Thyroid gland (tissue), 4 donors: ENCODE data around the gene KRTAP10-1. TPM values are rescaled to one million over a fixed set of nuclear protein-coding genes. Genes with fewer than 3 reads are reported as not detected.

Experiments used
- DNase-seq, 2 donors: peaks; one replicate each; pipeline ENCODE4 v3.0.0-alpha.2; 2019
- H3K27ac ChIP-seq, 3 donors: fragments of 200-600 bp; sonication (generic); 1 replicate in 2 of 3; 2 replicates in 1 of 3; pipeline ENCODE4 v1.5.1; 2016 to 2019; ENCODE audit warnings: mild to moderate bottlenecking in 1 of 3, moderate library complexity in 1 of 3
- H3K27me3 ChIP-seq: fragments of 200-600 bp; sonication (generic); one replicate; pipeline ENCODE4 v1.5.1; 2019
- H3K36me3 ChIP-seq, 2 donors: fragments of 200-600 bp; sonication (generic); one replicate each; pipeline ENCODE4 v1.5.1; 2016 to 2019
- H3K4me1 ChIP-seq, 2 donors: fragments of 200-600 bp; sonication (generic); one replicate each; pipeline ENCODE4 v1.5.1; 2017 to 2019
- H3K4me3 ChIP-seq, 3 donors: fragments of 200-600 bp; sonication (generic); replicated peaks in 1 of 3; 1 replicate in 2 of 3; 2 replicates in 1 of 3; pipeline ENCODE4 v1.5.1; 2016; ENCODE audit warnings: mild to moderate bottlenecking in 1 of 3
- H3K9me3 ChIP-seq: fragments of 200-600 bp; sonication (generic); one replicate; pipeline ENCODE4 v1.5.1; 2017
- POLR2A ChIP-seq, 2 donors: fragments of 450-650 bp; IDR thresholded peaks; one replicate each; pipeline ENCODE4 v1.6.1; 2017; ENCODE audit warnings: antibody characterized with exemption in 2 of 2, mild to moderate bottlenecking in 2 of 2, moderate library complexity in 1 of 2
- WGBS, 2 donors: methylation state at CpG; one replicate each; pipeline ENCODE4 v1.1.5; 2017; 5-methylcytosine and 5-hydroxymethylcytosine counted together
- intact Hi-C: fragments of 100-400 bp; cut with DNase I; formaldehyde crosslinking; loops from one replicate; pipeline ENCODE4 v1.15.1; 2023
- total RNA-seq, 4 donors: library from RNA; depleted of rRNA; stranded (reverse); fragments of >200 nt; gene quantifications; one replicate each; pipeline ENCODE4 v1.2.3, GENCODE V29; 2016
- TF ChIP-seq, protein P1 (sequence below), 6 experiments: fragments of 200-600 bp in 3 of 6; fragments of 450-650 bp in 3 of 6; sonication (generic) in 3 of 6; IDR thresholded peaks; one replicate each; pipeline ENCODE4 v1.5.1; 2016 to 2019; ENCODE audit warnings: antibody characterized with exemption in 6 of 6, mild to moderate bottlenecking in 2 of 6, inconsistent platforms in 1 of 6, moderate library complexity in 1 of 6

The KRTAP10-1 gene
- total RNA-seq, 4 donors from 2014 or later: not detected

DNA sequence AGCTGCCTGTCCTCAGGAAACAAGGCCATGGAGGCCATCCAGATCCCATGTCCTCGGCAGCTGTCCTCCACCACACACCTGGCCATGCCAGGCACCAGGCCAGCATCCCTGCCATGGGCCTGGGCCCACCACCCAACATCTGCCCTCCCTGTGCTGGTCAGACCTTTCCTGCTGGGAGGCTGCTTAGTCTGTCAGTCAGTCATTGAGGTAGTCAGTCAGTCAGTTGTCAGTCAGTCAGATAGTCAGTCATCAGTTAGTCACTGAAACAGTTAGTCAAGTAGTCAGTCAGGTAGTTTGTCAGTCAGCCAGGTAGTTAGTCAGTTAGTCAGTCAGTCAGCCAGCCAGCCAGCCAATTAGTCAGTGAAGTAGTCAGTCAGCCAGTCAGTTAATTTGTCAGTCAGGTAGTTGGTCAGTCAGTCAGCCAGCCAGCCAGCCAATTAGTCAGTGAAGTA is 17.2 kb downstream of the KRTAP10-1 start:
- WGBS, 2 donors: 86% methylated on average over 1 of the region's 1 CpG; no CpG with 5 or more reads in 1 of the 2 donors
- Histone ChIP-seq H3K4me1 (no peaks in the 10 kb centered on the region), H3K9me3 (no peaks in the 10 kb centered on the region), H3K27me3 (no peaks in the 10 kb centered on the region), H3K27ac (no peak overlapping the region), H3K4me3 (no peak overlapping the region), H3K36me3 (no peaks in the 10 kb centered on the region)
- intact Hi-C loops: no loop called here
- TF ChIP-seq POLR2A (IDR thresholded peaks at IDR 0.05): no peak
- TF ChIP-seq, protein P1, sequence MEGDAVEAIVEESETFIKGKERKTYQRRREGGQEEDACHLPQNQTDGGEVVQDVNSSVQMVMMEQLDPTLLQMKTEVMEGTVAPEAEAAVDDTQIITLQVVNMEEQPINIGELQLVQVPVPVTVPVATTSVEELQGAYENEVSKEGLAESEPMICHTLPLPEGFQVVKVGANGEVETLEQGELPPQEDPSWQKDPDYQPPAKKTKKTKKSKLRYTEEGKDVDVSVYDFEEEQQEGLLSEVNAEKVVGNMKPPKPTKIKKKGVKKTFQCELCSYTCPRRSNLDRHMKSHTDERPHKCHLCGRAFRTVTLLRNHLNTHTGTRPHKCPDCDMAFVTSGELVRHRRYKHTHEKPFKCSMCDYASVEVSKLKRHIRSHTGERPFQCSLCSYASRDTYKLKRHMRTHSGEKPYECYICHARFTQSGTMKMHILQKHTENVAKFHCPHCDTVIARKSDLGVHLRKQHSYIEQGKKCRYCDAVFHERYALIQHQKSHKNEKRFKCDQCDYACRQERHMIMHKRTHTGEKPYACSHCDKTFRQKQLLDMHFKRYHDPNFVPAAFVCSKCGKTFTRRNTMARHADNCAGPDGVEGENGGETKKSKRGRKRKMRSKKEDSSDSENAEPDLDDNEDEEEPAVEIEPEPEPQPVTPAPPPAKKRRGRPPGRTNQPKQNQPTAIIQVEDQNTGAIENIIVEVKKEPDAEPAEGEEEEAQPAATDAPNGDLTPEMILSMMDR (IDR thresholded peaks at IDR 0.05): no peak
- no peak for DNase-seq

DNA sequence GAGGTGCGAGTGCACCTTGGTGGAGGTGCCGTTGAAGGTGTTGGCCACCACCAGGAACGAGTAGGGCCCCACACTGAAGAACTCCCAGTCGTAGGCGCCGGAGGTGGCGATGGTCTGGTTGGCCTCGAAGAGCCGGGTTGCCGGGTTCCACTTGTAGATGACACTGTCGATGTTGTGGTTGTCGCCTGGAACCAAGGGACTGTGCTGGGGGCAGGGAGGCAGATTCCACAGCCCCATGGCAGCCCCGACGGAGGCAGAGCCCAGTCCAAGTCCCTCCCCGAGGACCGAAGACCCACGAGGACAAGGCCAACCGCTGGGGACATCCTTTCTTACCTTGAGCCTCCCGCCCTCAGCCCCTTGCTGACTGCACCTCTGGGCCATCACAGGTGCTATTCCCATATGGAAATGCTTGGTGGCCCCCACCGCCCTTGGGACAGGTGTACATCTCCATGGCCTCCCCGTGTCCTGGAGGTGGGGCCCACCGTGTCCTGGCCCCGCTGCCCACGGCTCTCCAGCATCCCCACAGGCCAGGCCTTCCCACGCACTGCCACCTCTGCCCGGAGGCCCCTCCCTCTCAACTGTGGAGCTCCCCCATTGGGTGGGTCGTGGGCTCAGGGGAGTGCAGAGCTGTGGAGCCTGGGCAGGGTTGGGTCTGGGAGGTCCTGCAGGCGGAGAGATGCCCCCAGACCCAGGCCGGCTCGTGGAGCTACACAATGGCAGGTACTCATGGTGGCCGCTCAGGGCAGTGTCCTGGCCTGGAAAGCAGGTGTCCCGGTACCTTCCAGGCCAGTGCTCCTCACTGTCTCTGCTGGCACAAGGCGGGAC is 17.9 kb downstream of the KRTAP10-1 start:
- H3K4me3 ChIP-seq: no peak overlapping the region
- TF ChIP-seq POLR2A (IDR thresholded peaks at IDR 0.05): no peak
- TF ChIP-seq, protein P1 (IDR thresholded peaks at IDR 0.05): no peak
- H3K27ac ChIP-seq: no peak overlapping the region
- H3K4me1 ChIP-seq: no peaks in the 10 kb centered on the region
- DNase-seq: no peak
- intact Hi-C loops: no loop called here
- WGBS, 2 donors: 90 to 93% methylated on average over 19 to 31 of the region's 33 CpGs
- H3K36me3 ChIP-seq: no peaks in the 10 kb centered on the region
- H3K27me3 ChIP-seq: no peaks in the 10 kb centered on the region
- no peaks in the 10 kb centered on the region for H3K9me3 ChIP-seq

DNA sequence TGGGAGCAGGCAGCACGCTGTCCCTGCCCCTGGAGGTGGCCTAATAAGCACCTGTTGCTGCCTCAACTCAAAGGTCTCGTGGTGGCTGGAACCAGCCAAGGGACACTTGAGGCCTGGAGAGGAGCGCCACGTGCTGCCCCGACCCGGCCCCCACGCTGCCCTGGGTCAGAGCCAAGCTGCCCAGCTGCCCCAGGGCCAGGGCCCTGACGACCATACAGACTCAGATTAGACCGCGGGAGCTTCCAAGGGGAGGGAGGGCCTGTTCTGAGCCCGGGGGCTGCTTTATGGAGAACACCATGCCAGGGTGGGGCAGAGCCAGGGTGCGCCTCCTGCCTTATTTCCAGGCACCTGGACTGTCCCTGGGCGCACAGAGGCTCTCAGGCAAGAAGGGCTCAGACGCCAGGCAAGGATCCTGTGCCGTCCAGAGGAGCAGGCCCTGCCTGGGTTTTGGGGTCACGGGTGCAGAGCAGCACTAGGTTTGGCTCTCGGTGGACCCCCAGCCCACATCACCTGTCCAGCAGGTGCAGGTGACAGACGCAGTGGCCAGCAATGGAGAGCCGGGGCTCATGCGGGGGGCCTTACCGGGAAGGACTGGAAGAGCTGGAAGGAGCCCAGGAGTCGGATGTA is 18.6 kb downstream of the KRTAP10-1 start:
- TF ChIP-seq, protein P1 (IDR thresholded peaks at IDR 0.05): no peak
- no peak for TF ChIP-seq POLR2A (IDR thresholded peaks at IDR 0.05)
- H3K27me3 ChIP-seq: no peaks in the 10 kb centered on the region
- H3K9me3 ChIP-seq: no peaks in the 10 kb centered on the region
- no peak overlapping the region for H3K27ac ChIP-seq
- intact Hi-C loops: no loop called here
- no peak for DNase-seq
- H3K4me3 ChIP-seq: no peak overlapping the region
- no peaks in the 10 kb centered on the region for H3K36me3 ChIP-seq
- WGBS, 2 donors: 83 to 89% methylated on average over 9 to 18 of the region's 22 CpGs
- no peaks in the 10 kb centered on the region for H3K4me1 ChIP-seq

DNA sequence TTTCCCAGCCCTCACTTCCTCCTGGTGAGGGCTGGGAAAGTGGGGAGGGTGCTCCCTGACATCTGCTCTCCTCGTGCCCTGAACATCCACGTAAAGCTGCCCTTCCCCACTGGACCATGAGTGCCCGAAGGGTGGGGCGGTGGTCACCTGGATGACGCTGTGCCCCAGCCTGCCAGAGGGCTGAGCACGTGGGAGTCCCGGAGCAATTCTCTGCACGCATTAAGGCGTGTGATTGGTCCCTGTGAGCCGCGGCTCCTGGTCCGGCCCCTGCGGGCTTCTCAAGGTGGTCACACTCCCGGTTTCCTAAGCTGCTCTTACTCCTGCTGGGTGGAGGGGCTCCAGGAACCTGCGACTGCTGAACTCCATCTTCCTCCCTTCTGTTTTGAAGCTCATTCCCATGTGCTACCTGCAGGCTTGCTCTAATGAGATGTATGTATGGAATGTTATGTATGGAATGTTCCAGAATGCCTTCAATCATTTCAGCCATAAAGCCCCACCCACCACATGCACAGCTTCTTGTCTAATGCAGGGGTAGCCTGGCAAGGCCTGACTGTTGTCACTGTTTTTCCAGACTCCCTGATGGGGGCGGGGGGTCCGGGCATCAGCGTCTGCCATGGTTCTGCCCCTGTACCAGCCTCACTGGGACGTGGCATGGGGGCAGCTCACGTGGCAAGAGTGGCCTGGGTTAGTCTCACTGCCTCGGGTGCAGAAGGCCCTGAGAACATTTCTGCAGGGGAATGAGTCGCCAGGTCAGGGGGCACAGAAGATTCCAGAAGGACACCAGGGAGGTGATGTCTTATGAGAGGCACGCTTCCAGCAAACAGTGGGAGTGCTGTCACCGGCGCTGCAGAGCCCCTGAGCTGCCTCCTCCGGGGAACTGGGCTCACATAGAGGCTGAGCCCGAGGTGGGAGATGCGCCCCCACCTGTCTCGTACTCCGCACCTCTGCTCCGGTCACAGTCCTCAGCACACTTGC is 19.4 kb downstream of the KRTAP10-1 start:
- no peak for TF ChIP-seq POLR2A (IDR thresholded peaks at IDR 0.05)
- TF ChIP-seq, protein P1 (IDR thresholded peaks at IDR 0.05): no peak
- Histone ChIP-seq H3K36me3 (no peaks in the 10 kb centered on the region), H3K4me3 (no peak overlapping the region), H3K27ac (no peak overlapping the region), H3K27me3 (no peaks in the 10 kb centered on the region), H3K4me1 (no peaks in the 10 kb centered on the region), H3K9me3 (no peaks in the 10 kb centered on the region)
- intact Hi-C loops: no loop called here
- WGBS, 2 donors: 86 to 91% methylated on average over 19 to 23 of the region's 31 CpGs
- DNase-seq: no peak
